HCT116 (cell line): ENCODE data around the gene NDUFA9. TPM values are rescaled to one million over a fixed set of nuclear protein-coding genes. Genes with fewer than 3 reads are reported as not detected.

Source experiments
- ATAC-seq: fragments of 200-7000 bp; cut with Tn5 transposase; 2 replicates; pipeline ENCODE4 v1.9.1; 2020; ENCODE audit warnings: mild to moderate bottlenecking, moderate library complexity
- BruUV-seq: library from RNA; stranded (reverse); fragments of 400-500 nt; replicated peaks from 2 replicates; lab custom pipeline; 2021; lab: Mats Ljungman, UMichigan
- CTCF ChIA-PET: fragments of 300-600 bp; sonication (Branson Sonifier 250); formaldehyde crosslinking; loops from one replicate; lab custom pipeline; 2021; ENCODE audit warnings: antibody characterized with exemption; lab: Charles Lee
- POLR2A ChIA-PET: fragments of 300-600, 350-600 bp; sonication (Branson Sonifier 250); formaldehyde crosslinking; loops from one replicate; lab custom pipeline; 2021; ENCODE audit warnings: antibody characterized with exemption; lab: Charles Lee
- RAD21 ChIA-PET, 2 experiments: fragments of 300-600 bp; sonication (Branson Sonifier 250); formaldehyde crosslinking; loops; one replicate each; lab custom pipeline; 2023; ENCODE audit warnings: low total read pairs in 2 of 2; ENCODE audit not compliant: uncharacterized antibody in 2 of 2, unreplicated experiment in 2 of 2, low non-redundant PET in 1 of 2; lab: Charles Lee
- DNase-seq: peaks from one replicate; pipeline ENCODE4 v3.0.0-alpha.2; 2010; ENCODE audit warnings: low read depth, low spot score
- H2AFZ ChIP-seq: fragments of 200-600 bp; shearing (Covaris generic), sonication (generic); 2 replicates; pipeline ENCODE4 v1.6.1; 2017; ENCODE audit warnings: low read depth, mixed run types, mixed read lengths, antibody characterized with exemption, low read length; ENCODE audit not compliant: poor library complexity, severe bottlenecking
- H3K27ac ChIP-seq: 2 replicates; pipeline ENCODE4 v1.5.1; 2012; ENCODE audit warnings: low read depth, low read length
- H3K27me3 ChIP-seq: fragments of 200-600 bp; sonication (generic); 2 replicates; pipeline ENCODE4 v1.6.1; 2016; ENCODE audit warnings: mixed run types, low read length, mixed read lengths; ENCODE audit not compliant: insufficient read depth
- H3K36me3 ChIP-seq, 2 experiments: fragments of 200-500 bp in 1 of 2; fragments of 200-600 bp in 1 of 2; sonication (Bioruptor generic) in 1 of 2; sonication (generic) in 1 of 2; 2 replicates each; pipeline versions ENCODE4 v1.5.1 to v1.6.1; 2014 to 2016; ENCODE audit warnings: low read length in 2 of 2, inconsistent platforms in 1 of 2, mixed read lengths in 1 of 2, mixed run types in 1 of 2; ENCODE audit not compliant: insufficient read depth in 2 of 2, control insufficient read depth in 1 of 2
- H3K4me1 ChIP-seq, 2 experiments: fragments of 200-600 bp in 1 of 2; sonication (generic) in 1 of 2; 2 replicates each; pipeline versions ENCODE4 v1.5.1 to v1.6.1; 2012 to 2017; ENCODE audit warnings: low read length in 2 of 2, inconsistent platforms in 1 of 2, mild to moderate bottlenecking in 1 of 2, mixed read lengths in 1 of 2, mixed run types in 1 of 2, moderate library complexity in 1 of 2; ENCODE audit not compliant: insufficient read depth in 2 of 2, control insufficient read depth in 1 of 2
- H3K4me2 ChIP-seq: fragments of 200-600 bp; sonication (generic); 2 replicates; pipeline ENCODE4 v1.6.1; 2017; ENCODE audit warnings: mixed run types, low read length, mixed read lengths
- H3K4me3 ChIP-seq, 2 experiments: fragments of 200-600 bp in 1 of 2; sonication (generic) in 1 of 2; replicated peaks in 1 of 2; 2 replicates each; pipeline ENCODE4 v1.5.1; 2011 to 2016; ENCODE audit warnings: low read length in 2 of 2, control low read depth in 1 of 2, low read depth in 1 of 2, mild to moderate bottlenecking in 1 of 2, mixed read lengths in 1 of 2, mixed run types in 1 of 2
- H3K79me2 ChIP-seq: fragments of 200-600 bp; sonication (generic); 2 replicates; pipeline ENCODE4 v1.6.1; 2017; ENCODE audit warnings: mild to moderate bottlenecking, mixed run types, low read length, moderate library complexity, mixed read lengths; ENCODE audit not compliant: insufficient read depth
- H3K9ac ChIP-seq: fragments of 200-600 bp; sonication (generic); 2 replicates; pipeline ENCODE4 v1.6.1; 2016; ENCODE audit warnings: low read length, mixed read lengths
- H3K9me2 ChIP-seq: fragments of 200-600 bp; sonication (generic), shearing (Covaris generic); 2 replicates; pipeline ENCODE4 v1.6.1; 2017; ENCODE audit warnings: mixed run types, mild to moderate bottlenecking, moderate library complexity; ENCODE audit not compliant: insufficient read depth
- H3K9me3 ChIP-seq, 2 experiments: fragments of 200-500 bp in 1 of 2; fragments of 200-600 bp in 1 of 2; sonication (Bioruptor generic) in 1 of 2; sonication (generic) in 1 of 2; 2 replicates each; pipeline ENCODE4 v1.6.1; 2014 to 2017; ENCODE audit warnings: low read length in 2 of 2, mixed read lengths in 2 of 2, inconsistent platforms in 1 of 2, low read depth in 1 of 2, mild to moderate bottlenecking in 1 of 2, mixed run types in 1 of 2, moderate library complexity in 1 of 2; ENCODE audit not compliant: control insufficient read depth in 1 of 2, insufficient read depth in 1 of 2
- H4K20me1 ChIP-seq: fragments of 200-600 bp; sonication (generic), shearing (Covaris generic); 2 replicates; pipeline ENCODE4 v1.6.1; 2017; ENCODE audit warnings: mixed run types, mild to moderate bottlenecking, moderate library complexity; ENCODE audit not compliant: insufficient read depth
- ATF3 ChIP-seq: IDR thresholded peaks from 2 replicates; pipeline ENCODE4 v1.6.1; 2012
- CBX3 ChIP-seq: IDR thresholded peaks from 2 replicates; pipeline ENCODE4 v1.6.1; 2012; ENCODE audit warnings: low read depth
- CEBPB ChIP-seq: IDR thresholded peaks from 2 replicates; pipeline ENCODE4 v1.6.1; 2012; ENCODE audit warnings: low read depth
- ELF1 ChIP-seq: IDR thresholded peaks from 2 replicates; pipeline ENCODE4 v1.6.1; 2012; ENCODE audit warnings: low read depth, borderline replicate concordance
- EZH2phosphoT487 ChIP-seq: fragments of 200-600 bp; IDR thresholded peaks from 2 replicates; pipeline ENCODE4 v1.6.1; 2018; ENCODE audit warnings: antibody characterized with exemption, borderline replicate concordance
- FOSL1 ChIP-seq: IDR thresholded peaks from 2 replicates; pipeline ENCODE4 v1.6.1; 2012; ENCODE audit warnings: low read depth
- JUND ChIP-seq: IDR thresholded peaks from 2 replicates; pipeline ENCODE4 v1.6.1; 2012
- MAX ChIP-seq: IDR thresholded peaks from 2 replicates; pipeline ENCODE4 v1.6.1; 2012
- POLR2A ChIP-seq: IDR thresholded peaks from 2 replicates; pipeline ENCODE4 v1.7.0; 2011; ENCODE audit warnings: borderline replicate concordance; ENCODE audit not compliant: insufficient read depth, insufficient read length; ENCODE audit errors: extremely low read depth
- POLR2AphosphoS5 ChIP-seq: IDR thresholded peaks from 2 replicates; pipeline ENCODE4 v1.6.1; 2011; ENCODE audit warnings: mild to moderate bottlenecking, low read depth, low read length, moderate library complexity
- RAD21 ChIP-seq: IDR thresholded peaks from 2 replicates; pipeline ENCODE4 v1.6.1; 2012; ENCODE audit warnings: low read depth, mild to moderate bottlenecking
- REST ChIP-seq: IDR thresholded peaks from 2 replicates; pipeline ENCODE4 v1.6.1; 2012; ENCODE audit warnings: low read depth
- SP1 ChIP-seq: IDR thresholded peaks from 2 replicates; pipeline ENCODE4 v1.6.1; 2012; ENCODE audit warnings: low read depth
- SRF ChIP-seq: IDR thresholded peaks from 2 replicates; pipeline ENCODE4 v1.6.1; 2012; ENCODE audit warnings: low read depth
- TCF7L2 ChIP-seq: IDR thresholded peaks from 2 replicates; pipeline ENCODE4 v1.7.0; 2011; ENCODE audit warnings: borderline replicate concordance, inconsistent platforms; ENCODE audit not compliant: insufficient read depth, insufficient read length; ENCODE audit errors: extremely low read depth
- YY1 ChIP-seq: IDR thresholded peaks from 2 replicates; pipeline ENCODE4 v1.6.1; 2011; ENCODE audit warnings: low read length, low read depth, moderate library complexity, mild to moderate bottlenecking; ENCODE audit not compliant: insufficient replicate concordance; ENCODE audit errors: extremely low read depth
- ZBTB33 ChIP-seq: IDR thresholded peaks from 2 replicates; pipeline ENCODE4 v1.6.1; 2011; ENCODE audit warnings: mild to moderate bottlenecking, low read length, moderate library complexity; ENCODE audit not compliant: insufficient replicate concordance; ENCODE audit errors: extremely low read depth
- ZFX ChIP-seq: fragments of 450-650 bp; IDR thresholded peaks from 2 replicates; pipeline ENCODE4 v1.6.1; 2017
- ZNF274 ChIP-seq: fragments of 200-500 bp; sonication (Bioruptor generic); IDR thresholded peaks from 2 replicates; pipeline ENCODE4 v1.6.1; 2014; ENCODE audit warnings: mild to moderate bottlenecking, low read depth, low read length, inconsistent platforms
- intact Hi-C: fragments of 100-400 bp; cut with micrococcal nuclease; formaldehyde crosslinking; loops from 2 replicates; pipeline ENCODE4 v1.10.0; 2022
- total RNA-seq: library from RNA; stranded (reverse); gene quantifications from one replicate; pipeline ENCODE4 v1.2.1, GENCODE V29; 2021; ENCODE audit not compliant: unreplicated experiment

The NDUFA9 gene
- total RNA-seq, 1 experiment from 2014 or later, result 95.4 TPM

- peak; percentile 17 for TF ChIP-seq TCF7L2
- peak; percentile 38; the same call in 1 of the 2 replicates for TF ChIP-seq RAD21
- no peak for TF ChIP-seq SRF
- no peak for TF ChIP-seq EZH2phosphoT487
Observed at GRCh38 chr12:4604684-4605193, 44.2 kb upstream of the NDUFA9 start (continued).

- H3K9me2 ChIP-seq, result no peaks in the 10 kb centered on the region
- no peak overlapping the region for H3K4me3 ChIP-seq
- ChIA-PET RAD21 (no interaction called here), POLR2A (no interaction called here), CTCF (no interaction called here)
- ATAC-seq (no peak), DNase-seq (no peak)
- no peak overlapping the region for H2AFZ ChIP-seq
- no peaks in the 10 kb centered on the region; the same call in 1 of the 2 replicates for H3K79me2 ChIP-seq
- H3K4me1 ChIP-seq, result peaks cover 2 to 9% of the 10 kb centered on the region in 2 experiments; a peak in 1 of 4 replicates
- H3K36me3 ChIP-seq, result peaks cover 0 to 5% of the 10 kb centered on the region in 2 experiments; a peak in 2 of 4 replicates
- no peaks in the 10 kb centered on the region for H4K20me1 ChIP-seq
- H3K27me3 ChIP-seq, result no peaks in the 10 kb centered on the region; the same call in 1 of the 2 replicates
- intact Hi-C loops, result loop anchor here (10.0 kb wide), 1 partner anchor 148 kb away; no protein-coding TSS in a partner anchor
- no peak for TF ChIP-seq JUND
- TF ChIP-seq ELF1, result no peak
- TF ChIP-seq CEBPB, result no peak
- TF ChIP-seq ZNF274, result no peak
- TF ChIP-seq SP1, result no peak
- no peak for TF ChIP-seq YY1
- no peak for TF ChIP-seq FOSL1
- no peak for TF ChIP-seq ZBTB33
- TF ChIP-seq POLR2AphosphoS5, result no peak
- TF ChIP-seq MAX, result no peak
- no peak for TF ChIP-seq SRF
- TF ChIP-seq ZFX, result no peak
- no peak for TF ChIP-seq RAD21
- TF ChIP-seq POLR2A, result no peak
- TF ChIP-seq ATF3, result no peak
- TF ChIP-seq CBX3, result no peak
- no peak for TF ChIP-seq REST
- no peak for TF ChIP-seq TCF7L2
- no peak overlapping the region for H3K4me2 ChIP-seq
- H3K9me3 ChIP-seq, result no peaks in the 10 kb centered on the region
- BruUV-seq, result no TSS peak
- no peak overlapping the region for H3K9ac ChIP-seq
- H3K27ac ChIP-seq, result no peak overlapping the region
Observed at GRCh38 chr12:4607056-4607455, 41.9 kb upstream of the NDUFA9 start.
